ENCODE data around the gene HELZ2.

- TF ChIP-seq CTCF (conservative IDR thresholded peaks at IDR 0.05; ENCODE audit: low read depth, low read length) (peak; percentile 21; the same call in 1 of the 2 replicates), EZH2 (IDR thresholded peaks at IDR 0.05; ENCODE audit: low read length, unreplicated experiment) (no peak)
Observed at GRCh38 chr20:63538204-63539091, 35.6 kb downstream of the HELZ2 start.

All from PC-3 (cell line).